ENCODE data around the gene WDR3.

DNA sequence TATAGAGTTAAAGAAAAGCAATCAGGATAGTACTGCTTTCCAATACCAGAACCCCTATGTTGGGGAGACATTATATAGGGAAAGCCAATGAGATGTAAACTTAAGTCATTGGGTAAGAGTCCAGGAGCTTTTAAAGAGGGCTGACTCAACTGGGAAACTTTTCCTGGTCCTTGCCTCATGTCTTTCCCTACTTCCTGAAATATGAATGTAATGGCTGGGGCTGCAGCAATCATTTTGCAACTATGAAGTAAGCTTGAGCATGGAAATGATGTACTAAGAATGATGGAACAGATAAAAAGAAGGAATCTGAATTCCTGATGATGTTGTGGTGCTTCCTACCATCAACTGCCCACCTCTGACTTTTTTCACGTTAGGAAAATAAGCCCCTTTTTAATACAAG lies 55.7 kb downstream of the WDR3 start:
- no peak for TF ChIP-seq TCF7L2 (IDR thresholded peaks at IDR 0.05; ENCODE audit: low read depth, low read length)
- no peak for TF ChIP-seq CTCF (IDR thresholded peaks at IDR 0.05)

All from Panc1 (cell line).